ENCODE measurements around the gene MYO3B. TPM values are rescaled to one million over a fixed set of nuclear protein-coding genes. Genes with fewer than 3 reads are reported as not detected.
"Not testable (repeated sequence)": the region's sequence is repeated elsewhere in the genome, so short reads cannot be mapped to it uniquely, and the experiment has no call there.

The MYO3B gene
- total RNA-seq, 4 donors from 2014 or later, result 0.34 to 0.95 (median 0.89) TPM

DNA sequence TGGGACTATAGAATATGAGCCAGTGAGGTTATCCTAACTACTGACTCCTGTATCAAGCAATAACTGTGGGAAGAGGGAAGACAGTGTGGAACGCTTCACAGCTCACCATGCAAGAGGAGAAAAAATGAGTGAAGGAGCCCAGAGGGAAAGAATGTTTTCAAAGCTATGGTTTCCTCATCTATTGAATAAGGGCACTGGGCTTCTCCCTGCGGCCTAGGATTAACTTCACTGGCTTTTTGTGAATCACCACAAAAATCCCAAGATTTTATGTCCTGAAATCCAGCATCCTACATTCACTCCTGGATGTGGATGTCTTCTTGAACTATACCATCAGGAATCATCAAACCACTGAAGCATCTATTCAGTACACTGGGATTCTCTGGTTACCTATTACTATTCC lies 492.7 kb downstream of the MYO3B start:
- no peak for TF ChIP-seq POLR2A (IDR thresholded peaks at IDR 0.05)
- no peak for TF ChIP-seq POLR2AphosphoS5 (IDR thresholded peaks at IDR 0.05)
- TF ChIP-seq, protein P1, sequence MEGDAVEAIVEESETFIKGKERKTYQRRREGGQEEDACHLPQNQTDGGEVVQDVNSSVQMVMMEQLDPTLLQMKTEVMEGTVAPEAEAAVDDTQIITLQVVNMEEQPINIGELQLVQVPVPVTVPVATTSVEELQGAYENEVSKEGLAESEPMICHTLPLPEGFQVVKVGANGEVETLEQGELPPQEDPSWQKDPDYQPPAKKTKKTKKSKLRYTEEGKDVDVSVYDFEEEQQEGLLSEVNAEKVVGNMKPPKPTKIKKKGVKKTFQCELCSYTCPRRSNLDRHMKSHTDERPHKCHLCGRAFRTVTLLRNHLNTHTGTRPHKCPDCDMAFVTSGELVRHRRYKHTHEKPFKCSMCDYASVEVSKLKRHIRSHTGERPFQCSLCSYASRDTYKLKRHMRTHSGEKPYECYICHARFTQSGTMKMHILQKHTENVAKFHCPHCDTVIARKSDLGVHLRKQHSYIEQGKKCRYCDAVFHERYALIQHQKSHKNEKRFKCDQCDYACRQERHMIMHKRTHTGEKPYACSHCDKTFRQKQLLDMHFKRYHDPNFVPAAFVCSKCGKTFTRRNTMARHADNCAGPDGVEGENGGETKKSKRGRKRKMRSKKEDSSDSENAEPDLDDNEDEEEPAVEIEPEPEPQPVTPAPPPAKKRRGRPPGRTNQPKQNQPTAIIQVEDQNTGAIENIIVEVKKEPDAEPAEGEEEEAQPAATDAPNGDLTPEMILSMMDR (IDR thresholded peaks at IDR 0.05), result no peak
- no peak for TF ChIP-seq EP300 (IDR thresholded peaks at IDR 0.05)
- Histone ChIP-seq H3K4me1 (no peaks in the 10 kb centered on the region), H3K27ac (no peak overlapping the region), H3K36me3 (no peaks in the 10 kb centered on the region), H3K4me3 (no peak overlapping the region), H3K27me3 (no peaks in the 10 kb centered on the region), H3K9me3 (no peaks in the 10 kb centered on the region)
- 96% methylated on average over 2 of the region's 2 CpGs for WGBS
- DNase-seq (ENCODE audit: low spot score in 2 of 2), result no peak

GRCh38 chr2:170671079-170671478 lies 493.1 kb downstream of the MYO3B start:
- Histone ChIP-seq H3K36me3 (no peaks in the 10 kb centered on the region), H3K9me3 (no peaks in the 10 kb centered on the region), H3K27me3 (no peaks in the 10 kb centered on the region), H3K4me3 (no peak overlapping the region), H3K27ac (no peak overlapping the region), H3K4me1 (no peaks in the 10 kb centered on the region)
- DNase-seq (ENCODE audit: low spot score in 2 of 2), result no peak
- WGBS, result 87% methylated on average over 9 of the region's 9 CpGs
- TF ChIP-seq EP300 (IDR thresholded peaks at IDR 0.05), result no peak
- TF ChIP-seq POLR2AphosphoS5 (IDR thresholded peaks at IDR 0.05), result no peak
- TF ChIP-seq, protein P1 (IDR thresholded peaks at IDR 0.05), result no peak
- no peak for TF ChIP-seq POLR2A (IDR thresholded peaks at IDR 0.05)

DNA sequence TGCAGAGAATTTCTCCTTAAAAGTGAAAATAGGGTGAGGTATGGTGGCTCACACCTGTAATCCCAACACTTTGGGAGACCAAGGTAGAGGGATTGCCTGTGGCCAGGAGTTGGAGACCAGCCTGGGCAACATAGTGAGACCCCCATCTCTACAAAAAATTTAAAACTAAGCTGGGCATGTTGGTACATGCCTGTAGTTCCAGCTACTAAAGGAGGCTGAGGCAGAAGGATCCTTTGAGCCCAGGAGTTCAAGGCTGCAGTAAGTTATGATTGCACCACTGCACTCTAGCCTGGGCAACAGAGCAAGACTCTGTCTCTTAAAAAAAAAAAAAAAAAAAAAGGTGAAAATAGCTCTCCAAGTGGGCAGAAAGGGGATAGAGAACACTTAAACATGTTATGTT lies 496.3 kb downstream of the MYO3B start:
- H3K27me3 ChIP-seq; DNase-seq (ENCODE audit: low spot score in 2 of 2): not testable (repeated sequence)

GRCh38 chr2:170675701-170676100 lies 497.8 kb downstream of the MYO3B start:
- Histone ChIP-seq H3K9me3 (no peaks in the 10 kb centered on the region), H3K36me3 (no peaks in the 10 kb centered on the region), H3K27me3 (no peaks in the 10 kb centered on the region), H3K4me3 (no peak overlapping the region), H3K27ac (no peak overlapping the region), H3K4me1 (no peaks in the 10 kb centered on the region)
- TF ChIP-seq POLR2A (IDR thresholded peaks at IDR 0.05) (no peak), EP300 (IDR thresholded peaks at IDR 0.05) (no peak)
- WGBS, result 82% methylated on average over 6 of the region's 6 CpGs
- no peak for DNase-seq (ENCODE audit: low spot score in 2 of 2)

More for the DNA sequence above, 496.3 kb downstream of the MYO3B start:
- H3K27ac ChIP-seq, H3K9me3 ChIP-seq, H3K4me1 ChIP-seq, H3K4me3 ChIP-seq, H3K36me3 ChIP-seq: not testable (repeated sequence)

- Histone ChIP-seq H3K27me3 (no peaks in the 10 kb centered on the region), H3K27ac (no peak overlapping the region), H3K36me3 (no peaks in the 10 kb centered on the region), H3K4me1 (no peaks in the 10 kb centered on the region), H3K4me3 (no peak overlapping the region), H3K9me3 (no peaks in the 10 kb centered on the region)
- DNase-seq (ENCODE audit: low spot score in 2 of 2), result no peak
- no peak for TF ChIP-seq EP300 (IDR thresholded peaks at IDR 0.05)
- TF ChIP-seq, protein P1 (IDR thresholded peaks at IDR 0.05), result no peak
- no peak for TF ChIP-seq POLR2AphosphoS5 (IDR thresholded peaks at IDR 0.05)
- TF ChIP-seq POLR2A (IDR thresholded peaks at IDR 0.05), result no peak
- 47% methylated on average over 5 of the region's 5 CpGs for WGBS
Observed at GRCh38 chr2:170679607-170680079, 501.7 kb downstream of the MYO3B start.

- no peak for DNase-seq (ENCODE audit: low spot score in 2 of 2)
- H3K9me3 ChIP-seq, result no peaks in the 10 kb centered on the region
- no peaks in the 10 kb centered on the region for H3K27me3 ChIP-seq
- H3K36me3 ChIP-seq, result no peaks in the 10 kb centered on the region
- no peak overlapping the region for H3K27ac ChIP-seq
- 66% methylated on average over 2 of the region's 2 CpGs for WGBS
- H3K4me3 ChIP-seq, result no peak overlapping the region
- TF ChIP-seq POLR2AphosphoS5 (IDR thresholded peaks at IDR 0.05) (no peak), EP300 (IDR thresholded peaks at IDR 0.05) (no peak), POLR2A (IDR thresholded peaks at IDR 0.05) (no peak)
- TF ChIP-seq, protein P1 (IDR thresholded peaks at IDR 0.05), result no peak
- H3K4me1 ChIP-seq, result no peaks in the 10 kb centered on the region
Observed at GRCh38 chr2:170680172-170680941, 502.4 kb downstream of the MYO3B start.
